Activated CD4-positive, alpha-beta T cell treated with anti-CD3 and anti-CD28 coated beads, Interleukin-2, amount 10 ng/mL, durations not matched to agents 24 days and 14 days (primary cell): Measurements from ENCODE around the gene NXPH4. TPM values are rescaled to one million over a fixed set of nuclear protein-coding genes. Genes with fewer than 3 reads are reported as not detected.

Experiments used
- DNase-seq: peaks from one replicate; pipeline ENCODE4 v3.0.0; 2022
- H3K27ac Mint-ChIP-seq: one replicate; pipeline ENCODE4 v1.8.0; 2022; ENCODE audit warnings: mild to moderate bottlenecking, mixed read lengths
- H3K27me3 Mint-ChIP-seq: one replicate; pipeline ENCODE4 v1.8.0; 2022; ENCODE audit warnings: mixed read lengths
- H3K36me3 Mint-ChIP-seq: one replicate; pipeline ENCODE4 v1.8.0; 2022; ENCODE audit warnings: low read depth, mild to moderate bottlenecking, mixed read lengths
- H3K4me1 Mint-ChIP-seq: one replicate; pipeline ENCODE4 v1.8.0; 2021; ENCODE audit warnings: mixed read lengths
- H3K4me3 Mint-ChIP-seq: one replicate; pipeline ENCODE4 v1.8.0; 2022; ENCODE audit warnings: mild to moderate bottlenecking, moderate library complexity, mixed read lengths
- H3K9me3 Mint-ChIP-seq: one replicate; pipeline ENCODE4 v1.8.0; 2021; ENCODE audit warnings: mixed read lengths
- intact Hi-C: fragments of 100-400 bp; cut with micrococcal nuclease; formaldehyde crosslinking; loops from one replicate; pipeline ENCODE4 v1.15.1; 2023
- total RNA-seq: library from RNA; stranded (reverse); gene quantifications from 2 replicates; pipeline ENCODE4 v1.2.3, GENCODE V29; 2022

NXPH4 gene
- total RNA-seq, 1 donor from 2014 or later: 0.47 TPM

DNA sequence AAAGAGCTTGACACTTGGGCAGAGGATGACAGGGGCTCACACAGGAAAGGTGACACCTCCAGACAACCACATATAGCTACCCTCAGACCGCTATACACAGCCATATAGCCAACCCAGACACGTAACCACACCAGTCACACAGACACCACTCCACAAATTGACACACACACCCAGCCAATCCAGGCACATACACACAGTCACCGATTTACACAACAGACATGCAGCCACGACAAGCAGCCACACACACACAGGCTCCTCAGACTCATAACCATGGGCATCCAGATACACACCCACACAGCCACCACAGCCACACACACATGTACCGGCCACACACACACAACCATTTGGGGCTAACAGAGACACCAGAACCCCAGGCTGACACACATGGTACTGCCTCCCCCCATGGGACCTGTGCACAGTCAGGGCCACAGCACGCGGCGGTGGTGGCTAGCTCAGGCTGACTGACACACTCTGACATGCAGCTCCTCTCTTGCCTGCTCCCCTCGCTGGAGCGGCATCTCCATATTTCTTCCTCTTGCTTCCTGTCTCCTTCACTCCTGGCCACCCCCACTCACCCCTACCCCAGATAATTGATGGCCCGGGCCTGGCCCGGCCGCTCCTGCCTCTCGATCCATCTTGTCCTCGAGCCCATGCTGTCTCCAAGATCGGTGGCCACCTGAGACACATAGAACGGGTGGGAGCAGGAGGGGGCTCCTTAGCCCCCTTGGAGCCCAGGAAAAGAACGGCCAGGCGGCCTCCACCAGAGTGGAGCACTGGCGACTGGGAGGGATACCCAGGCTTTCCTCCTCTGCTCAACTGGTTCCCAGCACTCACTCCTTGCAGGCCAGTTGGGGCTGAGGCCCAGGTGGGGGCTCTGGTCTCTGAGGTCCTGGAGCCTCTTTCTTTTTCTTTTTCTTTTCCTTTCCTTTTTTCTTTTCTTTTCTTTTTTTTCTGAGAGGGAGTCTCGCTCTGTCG is 6.9 kb downstream of the NXPH4 start:
- Mint-ChIP-seq H3K4me1 (peaks cover 46% of the 10 kb centered on the region), H3K4me3 (no peak overlapping the region), H3K9me3 (no peaks in the 10 kb centered on the region), H3K36me3 (peaks cover 2% of the 10 kb centered on the region), H3K27me3 (peaks cover 73% of the 10 kb centered on the region), H3K27ac (no peak overlapping the region)
- no peak for DNase-seq
- intact Hi-C loops: loop anchor here (2.0 kb wide), 1 partner anchor 15 kb away; no protein-coding TSS in a partner anchor

DNA sequence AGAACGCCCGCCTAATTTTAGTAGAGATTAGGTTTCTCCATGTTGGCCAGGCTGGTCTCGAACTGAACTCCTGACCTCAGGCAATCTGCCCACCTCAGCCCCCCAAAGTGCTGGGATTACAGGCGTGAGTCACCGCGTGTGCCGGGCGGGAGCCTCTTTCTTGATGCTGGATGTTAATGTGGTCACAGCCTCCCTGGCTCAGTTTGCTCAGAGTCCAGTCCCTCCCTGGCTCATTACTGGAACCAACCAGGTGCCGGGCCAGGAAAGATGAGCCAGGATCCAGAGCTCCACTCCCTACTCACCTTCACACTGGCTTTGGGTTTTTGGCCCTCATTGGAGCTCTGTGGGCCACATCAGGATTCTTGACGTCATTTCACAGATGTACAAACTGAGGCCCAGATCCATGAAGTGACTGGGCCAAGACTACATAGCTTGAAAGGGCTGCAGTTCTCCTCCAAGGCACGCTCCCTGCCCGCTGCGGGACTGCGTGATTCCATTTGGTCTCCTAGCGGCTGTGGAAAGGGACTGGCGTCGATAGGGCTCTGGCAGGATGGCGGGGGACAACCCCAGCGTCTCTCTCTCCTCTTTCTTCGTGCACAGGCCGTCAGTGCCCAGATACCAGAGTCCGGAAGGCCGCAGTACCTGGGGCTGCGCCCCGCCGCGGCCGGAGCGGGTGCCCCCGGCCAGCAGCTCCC is 7.8 kb downstream of the NXPH4 start:
- intact Hi-C loops: loop anchor here (2.0 kb wide), 1 partner anchor 14 kb away; no protein-coding TSS in a partner anchor

DNA sequence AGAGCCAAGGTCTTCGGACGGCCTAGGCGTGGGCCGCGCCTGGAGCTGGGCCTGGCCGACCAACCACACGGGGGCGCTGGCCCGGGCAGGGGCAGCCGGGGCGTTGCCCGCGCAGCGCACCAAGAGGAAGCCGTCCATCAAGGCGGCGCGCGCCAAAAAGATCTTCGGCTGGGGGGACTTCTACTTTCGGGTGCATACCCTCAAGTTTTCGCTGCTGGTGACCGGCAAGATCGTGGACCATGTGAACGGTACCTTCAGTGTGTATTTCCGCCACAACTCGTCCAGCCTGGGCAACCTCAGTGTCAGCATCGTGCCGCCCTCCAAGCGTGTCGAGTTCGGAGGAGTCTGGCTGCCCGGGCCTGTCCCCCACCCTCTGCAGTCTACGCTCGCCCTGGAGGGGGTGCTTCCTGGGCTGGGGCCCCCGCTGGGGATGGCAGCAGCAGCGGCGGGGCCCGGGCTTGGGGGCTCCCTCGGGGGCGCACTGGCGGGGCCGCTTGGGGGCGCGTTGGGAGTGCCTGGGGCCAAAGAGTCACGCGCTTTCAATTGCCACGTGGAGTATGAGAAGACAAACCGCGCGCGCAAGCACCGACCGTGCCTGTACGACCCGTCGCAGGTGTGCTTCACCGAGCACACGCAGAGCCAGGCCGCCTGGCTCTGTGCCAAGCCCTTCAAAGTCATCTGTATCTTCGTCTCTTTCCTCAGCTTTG is 8.5 kb downstream of the NXPH4 start:
- intact Hi-C loops: loop anchor here (2.0 kb wide), 1 partner anchor 14 kb away; no protein-coding TSS in a partner anchor
- Mint-ChIP-seq H3K9me3 (no peaks in the 10 kb centered on the region), H3K36me3 (peaks cover 8% of the 10 kb centered on the region), H3K27ac (peak overlapping the region; percentile 59), H3K27me3 (peaks cover 58% of the 10 kb centered on the region), H3K4me1 (peaks cover 57% of the 10 kb centered on the region), H3K4me3 (peak overlapping the region; percentile 60)
- peak; percentile 91 for DNase-seq

More for the DNA sequence above, 7.8 kb downstream of the NXPH4 start:
- peaks cover 63% of the 10 kb centered on the region for H3K27me3 Mint-ChIP-seq
- peaks cover 53% of the 10 kb centered on the region for H3K4me1 Mint-ChIP-seq
- no peak overlapping the region for H3K27ac Mint-ChIP-seq
- H3K4me3 Mint-ChIP-seq: no peak overlapping the region
- peaks cover 2% of the 10 kb centered on the region for H3K36me3 Mint-ChIP-seq
- DNase-seq: no peak
- H3K9me3 Mint-ChIP-seq: no peaks in the 10 kb centered on the region

DNA sequence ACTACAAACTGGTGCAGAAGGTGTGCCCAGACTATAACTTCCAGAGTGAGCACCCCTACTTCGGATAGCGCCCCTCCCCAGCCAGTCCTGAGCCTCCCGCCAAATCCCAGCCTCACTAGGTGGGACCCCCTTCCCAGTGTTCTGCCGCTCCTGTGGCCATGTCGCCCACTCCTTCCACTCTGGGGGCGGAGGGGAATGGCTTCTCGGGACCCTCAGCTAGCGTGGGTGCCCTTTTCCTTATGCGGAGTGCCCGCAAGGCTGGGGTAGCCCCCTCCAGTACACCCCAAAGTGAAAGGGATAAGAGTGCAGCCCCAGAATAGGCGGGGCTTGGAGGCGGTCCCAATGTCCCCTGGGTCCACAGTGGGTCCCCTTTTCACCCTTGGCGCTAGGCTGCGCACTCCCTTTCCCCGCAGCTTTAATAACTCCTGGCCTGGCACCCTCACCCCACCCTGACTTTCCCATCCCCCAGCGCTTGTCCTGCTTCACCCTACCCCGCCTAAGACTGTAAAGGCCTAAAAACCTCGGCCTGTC is 9.2 kb downstream of the NXPH4 start:
- Mint-ChIP-seq H3K4me3 (peak overlapping the region; percentile 50), H3K27me3 (peaks cover 55% of the 10 kb centered on the region), H3K9me3 (no peaks in the 10 kb centered on the region), H3K4me1 (peaks cover 60% of the 10 kb centered on the region), H3K36me3 (peaks cover 14% of the 10 kb centered on the region), H3K27ac (peak overlapping the region; percentile 40)
- intact Hi-C loops: loop anchor here (2.0 kb wide), 1 partner anchor 13 kb away; no protein-coding TSS in a partner anchor
- DNase-seq: no peak

DNA sequence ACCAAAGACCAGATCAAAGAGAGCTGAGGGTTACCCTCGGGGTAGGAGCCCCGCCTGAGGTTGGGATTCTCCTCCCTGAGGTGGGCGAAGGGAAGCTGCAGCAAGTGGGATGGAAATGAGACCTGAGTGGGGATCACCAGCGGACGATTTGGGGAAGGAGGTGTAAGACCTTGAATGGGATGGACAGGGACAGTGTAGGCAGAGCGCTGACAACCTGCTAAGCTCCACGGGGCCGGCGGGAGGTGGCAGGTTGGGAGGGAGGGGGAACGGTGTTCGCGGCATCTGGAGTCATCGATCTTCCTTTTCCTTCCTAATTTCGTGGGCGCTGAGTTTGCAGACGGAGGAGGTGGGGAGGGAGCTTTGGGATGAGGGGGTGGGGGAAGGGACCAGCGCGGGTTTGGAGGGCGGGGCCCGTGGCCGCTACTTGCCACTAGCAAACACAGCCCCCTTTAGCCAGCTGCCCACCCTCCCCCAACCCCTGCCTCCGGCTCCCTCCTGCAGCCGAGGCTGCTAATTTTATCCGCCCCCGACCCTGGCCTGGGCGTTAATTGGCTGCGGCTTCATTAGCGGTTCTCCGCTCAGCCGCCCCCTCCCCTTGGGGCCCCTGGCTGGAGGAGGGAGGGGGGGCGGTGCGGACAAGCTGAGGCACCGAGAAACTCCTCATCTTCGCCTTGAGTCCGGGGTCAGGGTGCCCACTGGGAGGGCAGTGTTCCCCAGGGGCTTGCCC is 10.2 kb downstream of the NXPH4 start:
- H3K4me1 Mint-ChIP-seq: peaks cover 56% of the 10 kb centered on the region
- intact Hi-C loops: loop anchor here (1.0 kb wide), 1 partner anchor 7 kb away; no protein-coding TSS in a partner anchor
- H3K4me3 Mint-ChIP-seq: peak overlapping the region; percentile 53

DNA sequence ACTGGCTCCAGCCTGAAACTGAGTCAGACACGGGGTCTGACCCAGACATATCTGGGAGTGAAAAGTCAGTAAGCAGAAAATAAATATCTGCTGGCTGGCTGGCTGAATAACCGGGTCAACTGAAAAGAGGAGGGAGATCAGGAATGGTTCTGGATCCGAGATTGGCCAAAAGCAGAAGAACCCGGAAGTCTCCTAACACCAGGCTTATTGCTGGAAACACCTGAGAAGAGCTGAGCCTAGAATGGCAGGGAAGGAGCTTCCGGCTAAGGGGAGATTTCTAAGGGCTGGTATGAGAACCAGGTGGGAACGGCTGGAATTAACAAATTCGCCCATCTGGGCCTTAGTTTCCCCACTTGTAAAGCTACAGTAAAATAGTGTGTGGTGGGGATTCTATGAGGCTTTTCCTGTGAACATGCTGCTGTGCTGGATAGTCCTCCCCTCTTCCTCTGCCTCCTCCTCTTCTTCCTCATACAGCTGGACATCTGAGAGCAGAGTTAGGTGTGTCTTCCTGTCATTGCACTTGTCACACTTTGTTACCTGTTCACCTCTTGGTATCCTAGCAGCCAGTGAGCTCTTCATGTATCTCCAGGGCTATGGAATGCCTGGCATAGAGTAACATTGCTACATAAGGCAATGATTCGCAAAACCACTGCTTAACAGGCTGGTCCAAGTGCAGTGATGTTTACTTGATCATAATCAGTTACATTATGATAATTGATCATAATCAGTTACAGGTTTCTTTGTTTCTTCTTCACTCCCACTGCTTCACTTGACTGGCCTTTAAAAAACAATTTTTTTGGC is 10.9 kb downstream of the NXPH4 start:
- H3K36me3 Mint-ChIP-seq: peaks cover 26% of the 10 kb centered on the region
- no peaks in the 10 kb centered on the region for H3K9me3 Mint-ChIP-seq
- peak overlapping the region; percentile 53 for H3K4me3 Mint-ChIP-seq
- intact Hi-C loops: loop anchor here (1.0 kb wide), 1 partner anchor 8 kb away; no protein-coding TSS in a partner anchor
- no peak for DNase-seq
- peaks cover 55% of the 10 kb centered on the region for H3K4me1 Mint-ChIP-seq
- peaks cover 37% of the 10 kb centered on the region for H3K27me3 Mint-ChIP-seq
- peak overlapping the region; percentile 13 for H3K27ac Mint-ChIP-seq

More for the DNA sequence above, 10.2 kb downstream of the NXPH4 start:
- H3K27me3 Mint-ChIP-seq: peaks cover 45% of the 10 kb centered on the region
- no peaks in the 10 kb centered on the region for H3K9me3 Mint-ChIP-seq
- H3K27ac Mint-ChIP-seq: no peak overlapping the region
- peaks cover 20% of the 10 kb centered on the region for H3K36me3 Mint-ChIP-seq
- DNase-seq: no peak

DNA sequence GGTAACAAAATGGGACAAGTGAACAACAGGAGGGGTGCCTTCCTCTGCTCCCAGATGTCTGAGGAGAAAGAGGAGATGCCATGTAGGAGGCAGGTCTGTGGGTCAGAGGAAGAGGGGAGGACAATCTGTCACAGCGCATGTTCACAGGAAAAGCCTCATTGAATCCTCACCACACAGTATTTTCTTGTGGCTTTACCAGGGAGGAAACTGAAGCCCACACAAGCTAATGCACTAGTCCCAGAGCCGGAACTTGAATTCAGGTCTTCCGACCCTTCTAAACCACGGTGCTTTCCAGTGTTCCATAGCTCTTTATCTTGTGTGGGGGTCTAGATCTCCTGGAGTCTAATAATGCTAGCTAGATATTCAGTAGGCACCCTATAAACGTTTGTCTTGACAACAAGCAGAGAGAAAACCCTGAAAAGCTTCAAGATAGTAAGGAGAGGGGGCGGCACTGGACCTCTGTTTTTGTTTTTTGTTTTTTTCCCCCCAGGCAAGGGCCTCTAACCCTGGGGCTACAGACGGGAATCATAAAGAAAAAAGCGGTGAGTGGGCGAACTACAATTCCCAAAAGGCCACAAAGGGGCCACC is 12.5 kb downstream of the NXPH4 start:
- peaks cover 21% of the 10 kb centered on the region for H3K27me3 Mint-ChIP-seq
- H3K9me3 Mint-ChIP-seq: no peaks in the 10 kb centered on the region
- peak overlapping the region; percentile 98 for H3K27ac Mint-ChIP-seq
- H3K4me3 Mint-ChIP-seq: peak overlapping the region; percentile 100
- intact Hi-C loops: loop anchor here (1.0 kb wide), 1 partner anchor 10 kb away; no protein-coding TSS in a partner anchor
- peaks cover 39% of the 10 kb centered on the region for H3K36me3 Mint-ChIP-seq
- peaks cover 50% of the 10 kb centered on the region for H3K4me1 Mint-ChIP-seq
- peak; percentile 81 for DNase-seq

DNA sequence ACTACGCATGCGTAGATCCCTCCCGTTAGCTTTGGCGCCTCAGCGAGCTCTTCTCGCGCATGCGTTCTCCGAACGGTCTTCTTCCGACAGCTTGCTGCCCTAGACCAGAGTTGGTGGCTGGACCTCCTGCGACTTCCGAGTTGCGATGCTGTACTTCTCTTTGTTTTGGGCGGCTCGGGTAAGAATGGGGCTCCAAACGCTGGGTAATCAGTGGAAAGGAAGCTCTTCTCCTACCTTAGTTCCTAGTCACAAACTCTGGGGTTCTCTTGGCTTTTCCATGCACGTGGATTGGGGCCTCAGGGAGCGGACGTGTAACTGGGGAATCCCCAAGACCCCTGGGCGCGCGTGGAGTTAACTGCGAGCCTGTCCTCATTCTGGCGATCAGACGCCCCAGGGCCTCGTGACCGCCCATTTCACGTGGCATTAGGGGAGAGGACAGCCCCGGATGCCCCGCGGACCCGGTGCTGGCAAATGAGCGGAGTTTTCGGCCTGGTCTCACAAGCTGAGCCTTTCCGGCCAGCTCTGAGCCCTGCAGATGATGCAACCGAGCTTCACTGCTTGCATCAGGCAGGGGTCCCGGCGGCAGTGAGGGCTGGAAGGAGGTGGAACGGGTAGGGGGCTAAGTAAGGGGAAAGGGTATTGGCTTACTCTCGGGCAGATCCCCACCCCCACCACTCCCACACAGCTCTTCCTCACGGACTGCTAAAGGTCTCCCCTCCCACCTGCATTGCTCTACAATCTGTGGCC is 13.2 kb downstream of the NXPH4 start, which contains the start of gene SHMT2:
Gene SHMT2 (plus strand): TSS at position 78 of the 747 bp plus-strand sequence. CDS start 68 bp downstream, at position 146.
- no peaks in the 10 kb centered on the region for H3K9me3 Mint-ChIP-seq
- intact Hi-C loops: loop anchor here (1.0 kb wide), 1 partner anchor 9 kb away; no protein-coding TSS in a partner anchor
- H3K27ac Mint-ChIP-seq: peak within 1 kb of the TSS; percentile 98
- peak; percentile 98 for DNase-seq
- peaks cover 55% of the 10 kb centered on the region for H3K4me1 Mint-ChIP-seq
- peaks cover 45% of the 10 kb centered on the region for H3K36me3 Mint-ChIP-seq
- peak within 1 kb of the TSS; percentile 100 for H3K4me3 Mint-ChIP-seq
- peaks cover 17% of the 10 kb centered on the region for H3K27me3 Mint-ChIP-seq

DNA sequence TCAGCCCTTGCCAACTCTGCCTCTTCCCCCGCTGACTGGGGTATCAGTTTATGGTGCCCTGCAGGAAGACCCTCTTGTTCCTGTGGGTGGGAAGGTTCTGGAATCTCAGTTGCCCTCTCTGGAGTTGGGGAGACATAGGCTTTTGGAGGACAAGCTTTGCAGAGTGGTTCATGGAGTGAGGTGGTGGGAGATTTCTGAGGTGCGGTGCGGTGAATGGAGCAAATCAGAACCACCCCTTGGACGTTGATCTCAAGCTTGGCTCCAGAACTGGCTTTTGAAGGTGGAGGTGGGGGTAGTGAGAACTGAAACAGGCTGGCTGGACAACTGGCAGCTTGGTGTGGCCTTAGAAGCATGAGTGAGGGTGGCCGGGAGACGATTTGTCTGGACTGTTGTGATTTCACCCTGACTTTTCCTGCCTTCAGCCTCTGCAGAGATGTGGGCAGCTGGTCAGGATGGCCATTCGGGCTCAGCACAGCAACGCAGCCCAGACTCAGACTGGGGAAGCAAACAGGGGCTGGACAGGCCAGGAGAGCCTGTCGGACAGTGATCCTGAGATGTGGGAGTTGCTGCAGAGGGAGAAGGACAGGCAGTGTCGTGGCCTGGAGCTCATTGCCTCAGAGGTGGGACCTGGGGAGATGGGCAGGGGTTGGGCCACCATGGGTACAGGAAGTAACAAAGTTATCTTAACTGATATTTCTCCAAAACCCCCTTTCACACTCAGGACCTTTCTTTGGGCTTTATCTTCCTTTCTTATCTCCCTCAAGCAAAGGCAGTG is 14.0 kb downstream of the NXPH4 start:
- Mint-ChIP-seq H3K4me3 (peak overlapping the region; percentile 100), H3K27me3 (peaks cover 15% of the 10 kb centered on the region), H3K36me3 (peaks cover 49% of the 10 kb centered on the region), H3K27ac (peak overlapping the region; percentile 98), H3K4me1 (peaks cover 54% of the 10 kb centered on the region), H3K9me3 (no peaks in the 10 kb centered on the region)
- intact Hi-C loops: no loop called here
- DNase-seq: no peak

DNA sequence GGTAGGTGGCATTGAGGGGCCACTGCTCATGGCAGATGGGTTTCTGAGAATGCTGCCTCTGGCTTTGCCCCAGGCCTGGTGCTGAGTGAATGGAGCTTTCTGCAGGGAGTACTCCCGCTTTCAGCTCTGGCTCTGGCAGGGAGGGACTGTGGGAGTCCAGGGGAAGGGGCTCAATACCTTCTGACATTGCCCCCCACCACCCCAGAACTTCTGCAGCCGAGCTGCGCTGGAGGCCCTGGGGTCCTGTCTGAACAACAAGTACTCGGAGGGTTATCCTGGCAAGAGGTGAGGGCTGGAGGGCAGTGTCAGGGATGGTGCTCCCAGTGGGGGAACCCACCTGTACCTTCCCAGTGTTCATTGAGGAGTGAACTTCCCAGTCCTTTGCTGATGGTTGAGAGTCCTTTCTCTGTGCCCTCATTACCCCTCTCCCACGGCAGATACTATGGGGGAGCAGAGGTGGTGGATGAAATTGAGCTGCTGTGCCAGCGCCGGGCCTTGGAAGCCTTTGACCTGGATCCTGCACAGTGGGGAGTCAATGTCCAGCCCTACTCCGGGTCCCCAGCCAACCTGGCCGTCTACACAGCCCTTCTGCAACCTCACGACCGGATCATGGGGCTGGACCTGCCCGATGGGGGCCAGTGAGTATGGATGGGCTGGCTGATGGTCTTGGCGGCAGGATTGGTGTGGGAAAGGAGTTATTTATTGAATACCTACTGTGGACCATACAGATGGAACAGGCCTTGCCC is 14.9 kb downstream of the NXPH4 start:
- intact Hi-C loops: no loop called here
- DNase-seq: no peak
- H3K9me3 Mint-ChIP-seq: no peaks in the 10 kb centered on the region
- no peak overlapping the region for H3K27ac Mint-ChIP-seq
- peaks cover 10% of the 10 kb centered on the region for H3K27me3 Mint-ChIP-seq
- peaks cover 50% of the 10 kb centered on the region for H3K4me1 Mint-ChIP-seq
- peaks cover 51% of the 10 kb centered on the region for H3K36me3 Mint-ChIP-seq
- H3K4me3 Mint-ChIP-seq: peak overlapping the region; percentile 100
